ENCODE measurements around the gene RPN1. TPM values are rescaled to one million over a fixed set of nuclear protein-coding genes. Genes with fewer than 3 reads are reported as not detected.
"Not testable (repeated sequence)": the region's sequence is repeated elsewhere in the genome, so short reads cannot be mapped to it uniquely, and the experiment has no call there.

Gene RPN1
- total and polyA plus RNA-seq, 3 donors from 2014 or later, result 200 to 266 (median 259) TPM

DNA sequence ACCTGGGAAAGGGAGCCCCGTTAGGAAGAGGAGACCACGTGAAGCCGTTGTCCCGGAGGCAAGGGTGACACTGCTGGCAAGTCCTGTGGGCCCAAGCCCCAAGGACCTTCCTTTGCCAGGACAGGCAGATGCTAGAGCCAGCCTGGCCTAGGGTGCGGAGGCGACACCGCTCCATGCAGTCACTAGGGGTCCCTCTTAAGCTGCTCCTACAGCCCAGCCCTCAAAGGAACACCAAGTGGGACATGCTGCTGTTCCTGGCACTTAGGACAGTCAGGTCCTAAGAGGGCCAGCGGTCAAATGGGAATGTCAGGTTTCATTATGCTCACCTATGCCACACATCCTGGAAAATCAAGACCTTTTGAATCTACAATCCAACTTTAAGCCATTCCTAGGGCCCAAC, 59.7 kb downstream of the RPN1 start:
- Histone ChIP-seq H3K36me3 (ENCODE audit: low read depth, missing control alignments) (no peaks in the 10 kb centered on the region), H3K27ac (no peak overlapping the region), H3K9me3 (no peaks in the 10 kb centered on the region), H3K4me3 (no peak overlapping the region), H3K27me3 (no peaks in the 10 kb centered on the region), H3K4me1 (no peaks in the 10 kb centered on the region)
- no peak for DNase-seq
- intact Hi-C loops (cut with DNase I; ENCODE audit: low total_unique reads), result no loop called here
- 72 to 81% methylated on average over 6 to 8 of the region's 8 CpGs for WGBS, 2 donors
- no peak for TF ChIP-seq POLR2A (IDR thresholded peaks at IDR 0.05)
- TF ChIP-seq, protein P1, sequence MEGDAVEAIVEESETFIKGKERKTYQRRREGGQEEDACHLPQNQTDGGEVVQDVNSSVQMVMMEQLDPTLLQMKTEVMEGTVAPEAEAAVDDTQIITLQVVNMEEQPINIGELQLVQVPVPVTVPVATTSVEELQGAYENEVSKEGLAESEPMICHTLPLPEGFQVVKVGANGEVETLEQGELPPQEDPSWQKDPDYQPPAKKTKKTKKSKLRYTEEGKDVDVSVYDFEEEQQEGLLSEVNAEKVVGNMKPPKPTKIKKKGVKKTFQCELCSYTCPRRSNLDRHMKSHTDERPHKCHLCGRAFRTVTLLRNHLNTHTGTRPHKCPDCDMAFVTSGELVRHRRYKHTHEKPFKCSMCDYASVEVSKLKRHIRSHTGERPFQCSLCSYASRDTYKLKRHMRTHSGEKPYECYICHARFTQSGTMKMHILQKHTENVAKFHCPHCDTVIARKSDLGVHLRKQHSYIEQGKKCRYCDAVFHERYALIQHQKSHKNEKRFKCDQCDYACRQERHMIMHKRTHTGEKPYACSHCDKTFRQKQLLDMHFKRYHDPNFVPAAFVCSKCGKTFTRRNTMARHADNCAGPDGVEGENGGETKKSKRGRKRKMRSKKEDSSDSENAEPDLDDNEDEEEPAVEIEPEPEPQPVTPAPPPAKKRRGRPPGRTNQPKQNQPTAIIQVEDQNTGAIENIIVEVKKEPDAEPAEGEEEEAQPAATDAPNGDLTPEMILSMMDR (IDR thresholded peaks at IDR 0.05), result no peak

DNA sequence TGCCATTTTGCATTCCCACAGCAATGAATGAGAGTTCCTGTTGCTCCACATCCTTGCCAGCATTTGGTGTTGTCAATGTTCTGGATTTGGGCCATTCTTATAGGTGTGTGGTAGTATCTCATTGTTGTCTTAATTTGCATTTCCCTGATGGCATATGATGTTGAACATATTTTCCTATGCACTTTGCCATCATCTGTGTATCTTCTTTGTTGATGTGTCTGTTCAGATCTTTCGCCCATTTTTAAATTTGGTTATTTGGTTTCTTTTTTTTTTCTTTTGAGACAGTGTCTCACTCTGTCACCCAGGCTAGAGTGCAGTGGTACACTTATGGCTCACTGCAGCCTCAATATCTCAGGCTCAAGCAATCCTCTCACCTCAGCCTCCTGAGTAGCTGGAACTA, 60.6 kb downstream of the RPN1 start:
- H3K9me3 ChIP-seq; H3K4me3 ChIP-seq; H3K36me3 ChIP-seq (ENCODE audit: low read depth, missing control alignments); H3K27me3 ChIP-seq; H3K4me1 ChIP-seq; H3K27ac ChIP-seq; DNase-seq; intact Hi-C loops (cut with DNase I; ENCODE audit: low total_unique reads): not testable (repeated sequence)
- WGBS, 2 donors, result 100% methylated on average over 1 of the region's 1 CpG

DNA sequence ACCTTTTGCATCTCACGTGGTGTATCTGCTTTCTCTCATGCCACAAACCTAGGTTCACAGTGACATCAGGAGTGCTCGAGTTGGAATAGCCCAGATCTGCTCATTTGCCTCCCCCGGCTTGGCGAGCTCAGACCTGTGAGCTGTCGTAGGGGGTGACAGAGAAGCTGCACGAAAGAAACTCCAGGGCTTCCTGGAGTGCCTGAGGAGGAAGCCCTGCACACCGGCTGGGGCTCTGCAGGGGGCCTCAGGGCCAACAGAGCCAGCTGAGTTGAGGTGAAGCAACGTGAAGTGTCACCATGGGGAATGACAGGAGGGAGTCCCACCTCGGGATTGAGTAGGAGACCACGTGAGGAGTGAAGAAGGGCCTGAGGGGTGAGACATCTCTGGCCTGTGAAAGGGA, 62.5 kb downstream of the RPN1 start:
- TF ChIP-seq, protein P1 (IDR thresholded peaks at IDR 0.05), result no peak
- no peak for TF ChIP-seq POLR2A (IDR thresholded peaks at IDR 0.05)
- 80% methylated on average over 6 to 10 of the region's 10 CpGs for WGBS, 2 donors
- Histone ChIP-seq H3K4me1 (no peaks in the 10 kb centered on the region), H3K27me3 (no peaks in the 10 kb centered on the region), H3K27ac (no peak overlapping the region), H3K4me3 (no peak overlapping the region), H3K36me3 (ENCODE audit: low read depth, missing control alignments) (no peaks in the 10 kb centered on the region), H3K9me3 (no peaks in the 10 kb centered on the region)
- intact Hi-C loops (cut with DNase I; ENCODE audit: low total_unique reads), result no loop called here
- no peak for DNase-seq

DNA sequence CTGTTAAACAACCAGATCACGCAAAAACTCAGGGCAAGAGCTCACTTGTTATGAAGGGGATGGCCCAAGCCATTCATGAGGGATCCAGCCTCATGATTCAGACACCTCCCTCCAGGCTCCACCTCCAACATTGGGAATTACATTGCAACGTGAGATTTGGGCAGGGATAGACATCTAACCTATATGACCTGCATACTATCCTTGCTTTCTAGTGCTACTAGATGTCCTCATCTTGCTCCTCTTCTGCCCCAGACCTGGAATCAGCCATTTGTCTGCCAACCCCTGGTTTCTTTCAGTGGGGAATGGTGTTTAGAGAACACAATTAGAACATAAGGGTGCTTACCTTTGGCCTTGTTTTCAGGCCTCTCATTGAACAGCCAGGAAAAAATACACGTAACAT, 63.2 kb downstream of the RPN1 start:
- WGBS, 2 donors, result 87 to 91% methylated on average over 3 of the region's 3 CpGs
- H3K4me3 ChIP-seq, result no peak overlapping the region
- intact Hi-C loops (cut with DNase I; ENCODE audit: low total_unique reads), result no loop called here
- no peaks in the 10 kb centered on the region for H3K9me3 ChIP-seq
- no peaks in the 10 kb centered on the region for H3K4me1 ChIP-seq
- H3K27ac ChIP-seq, result no peak overlapping the region
- no peaks in the 10 kb centered on the region for H3K36me3 ChIP-seq (ENCODE audit: low read depth, missing control alignments)
- no peaks in the 10 kb centered on the region for H3K27me3 ChIP-seq
- no peak for DNase-seq
- TF ChIP-seq, protein P1 (IDR thresholded peaks at IDR 0.05), result no peak
- no peak for TF ChIP-seq POLR2A (IDR thresholded peaks at IDR 0.05)

DNA sequence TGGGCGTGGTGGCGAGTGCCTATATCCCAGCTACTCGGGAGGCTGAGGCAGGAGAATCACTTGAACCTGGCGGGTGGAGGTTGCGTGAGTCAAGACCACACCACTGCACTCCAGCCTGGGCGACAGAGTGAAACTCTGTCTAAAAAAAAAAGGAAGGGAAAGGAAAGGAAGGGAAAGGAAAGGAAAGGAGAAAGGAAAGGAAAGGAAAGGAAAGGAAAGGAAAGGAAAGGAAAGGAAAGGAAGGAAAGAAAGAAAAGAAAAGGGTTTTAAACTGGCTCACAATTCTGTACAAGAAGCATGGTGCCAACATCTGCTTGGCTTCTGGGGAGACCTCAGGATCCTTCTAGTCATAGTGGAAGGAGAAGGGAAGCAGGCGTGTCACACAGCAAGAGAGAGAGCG, 63.7 kb downstream of the RPN1 start:
- H3K36me3 ChIP-seq (ENCODE audit: low read depth, missing control alignments); H3K27ac ChIP-seq; H3K9me3 ChIP-seq; intact Hi-C loops (cut with DNase I; ENCODE audit: low total_unique reads); H3K4me3 ChIP-seq; H3K27me3 ChIP-seq; DNase-seq; H3K4me1 ChIP-seq: not testable (repeated sequence)
- WGBS, 2 donors, result 92 to 93% methylated on average over 8 of the region's 8 CpGs

DNA sequence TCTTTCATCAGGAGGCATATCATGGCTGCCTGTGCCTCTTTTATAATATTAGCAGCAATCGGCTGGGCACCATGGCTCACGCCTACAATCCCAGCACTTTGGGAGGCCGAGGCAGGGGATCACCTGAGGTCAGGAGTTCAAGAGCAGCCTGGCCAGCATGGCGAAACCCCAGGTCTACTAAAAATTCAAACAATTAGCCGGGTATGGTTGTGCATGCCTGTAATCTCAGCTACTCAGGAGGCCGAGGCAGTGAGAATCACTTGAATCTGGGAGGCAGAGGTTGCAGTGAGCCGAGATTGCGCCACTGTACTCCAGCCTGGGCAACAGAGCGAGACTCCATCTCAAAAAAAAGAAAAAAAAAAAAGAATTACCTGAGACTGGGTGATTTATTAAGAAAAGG, 64.2 kb downstream of the RPN1 start:
- H3K9me3 ChIP-seq; H3K4me3 ChIP-seq; H3K4me1 ChIP-seq; H3K36me3 ChIP-seq (ENCODE audit: low read depth, missing control alignments); DNase-seq; H3K27ac ChIP-seq; H3K27me3 ChIP-seq; intact Hi-C loops (cut with DNase I; ENCODE audit: low total_unique reads): not testable (repeated sequence)
- WGBS, 2 donors, result 92 to 95% methylated on average over 9 of the region's 9 CpGs

Data from testis (tissue), 3 donors.